Measurements from ENCODE around the gene DPYD.
A peak's percentile ranks its signal among the peaks of the same experiment; 100 is the strongest.

DPYD gene

GRCh38 chr1:97186381-97186780 is 734.5 kb downstream of the DPYD start:
- peak; percentile 9 for DNase-seq

DNA sequence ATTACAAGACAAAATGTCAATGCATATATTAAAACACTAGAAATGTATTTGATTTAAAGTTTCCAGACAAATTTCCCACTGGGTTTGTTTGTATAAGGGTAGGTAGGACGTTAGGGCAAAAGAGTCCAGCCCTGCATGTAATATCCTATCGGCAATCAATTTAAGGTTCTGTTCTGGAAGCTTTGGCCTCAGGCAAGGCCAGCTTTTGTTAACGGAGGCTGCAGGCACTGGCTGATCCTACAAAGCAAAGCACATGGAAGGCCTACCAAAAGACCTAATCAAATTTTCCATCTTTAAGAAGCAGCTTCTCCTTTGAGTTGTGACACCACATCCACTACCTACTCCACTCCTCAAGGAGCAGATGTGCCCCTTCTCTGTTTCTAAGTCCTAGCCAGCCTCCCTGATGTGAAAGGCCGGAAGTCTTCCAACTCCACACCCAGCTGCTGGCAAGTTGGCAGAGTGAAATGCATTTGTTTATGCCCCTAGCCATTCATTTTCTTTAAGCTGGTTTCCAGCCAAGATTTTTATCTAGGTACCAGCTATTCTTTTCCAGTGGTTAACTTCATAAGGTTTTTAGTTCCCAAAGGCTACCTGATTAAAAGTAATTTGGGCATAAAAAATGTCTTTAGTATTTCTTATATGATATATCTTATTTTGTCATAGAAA is 746.7 kb downstream of the DPYD start:
- DNase-seq: no peak

GRCh38 chr1:97170300-97170699 is 750.5 kb downstream of the DPYD start:
- no peak for DNase-seq

DNA sequence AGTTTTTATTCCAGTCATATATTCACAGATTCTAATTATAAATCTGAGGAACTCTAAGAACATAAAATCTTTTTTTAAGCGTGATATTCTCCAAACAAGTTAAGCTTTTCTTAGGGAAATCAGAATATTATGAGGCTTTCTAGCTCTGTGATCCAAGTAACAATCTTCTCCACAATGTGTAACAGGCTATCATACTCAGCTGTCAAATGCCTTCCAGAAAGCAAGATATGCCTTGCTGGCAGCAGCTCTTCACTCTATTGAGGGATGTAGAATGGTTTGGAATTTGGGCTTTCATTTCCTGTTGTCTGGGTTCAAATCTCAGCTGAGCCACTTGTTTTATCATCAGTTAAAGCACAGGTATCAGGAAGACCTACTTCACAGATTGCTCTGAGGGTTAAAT is 752.8 kb downstream of the DPYD start:
- DNase-seq: no peak

- no peak for DNase-seq
These were observed 753.6 kb downstream of the DPYD start for GRCh38 chr1:97167246-97167645.

DNA sequence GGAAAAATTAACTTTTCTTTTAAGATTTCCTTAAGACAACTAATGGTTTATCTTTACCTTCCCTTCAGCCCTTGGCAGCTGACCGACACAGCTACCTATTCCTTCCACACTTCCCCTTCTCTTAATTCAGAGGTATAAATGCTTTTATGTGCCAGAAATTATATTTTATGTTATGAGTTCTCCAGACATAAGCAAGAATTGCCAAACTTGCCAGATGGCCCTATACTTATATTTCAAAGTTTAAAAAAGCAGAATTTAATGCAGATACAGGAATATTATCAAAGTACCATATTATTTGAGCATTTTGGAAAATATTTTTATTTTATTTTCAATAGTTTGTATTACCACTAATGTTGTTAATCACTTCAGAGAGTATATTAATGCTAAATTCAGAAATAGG is 754.2 kb downstream of the DPYD start:
- no peak for DNase-seq

DNA sequence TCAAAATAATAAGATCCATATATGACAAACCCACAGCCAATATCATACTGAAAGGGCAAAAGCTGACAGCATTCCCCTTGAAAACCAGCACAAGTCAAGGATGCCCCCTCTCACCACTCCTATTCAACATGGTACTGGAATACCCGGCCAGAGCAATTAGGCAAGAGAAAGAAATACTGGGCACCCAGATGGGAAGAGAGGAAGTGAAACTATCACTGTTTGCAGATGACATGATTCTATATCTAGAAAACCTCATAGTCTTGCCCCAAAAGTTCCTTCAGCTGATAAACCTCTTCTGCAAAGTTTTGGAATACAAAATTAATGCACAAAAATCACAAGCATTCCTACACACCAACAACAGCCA is 756.6 kb downstream of the DPYD start:
- no peak for DNase-seq

DNA sequence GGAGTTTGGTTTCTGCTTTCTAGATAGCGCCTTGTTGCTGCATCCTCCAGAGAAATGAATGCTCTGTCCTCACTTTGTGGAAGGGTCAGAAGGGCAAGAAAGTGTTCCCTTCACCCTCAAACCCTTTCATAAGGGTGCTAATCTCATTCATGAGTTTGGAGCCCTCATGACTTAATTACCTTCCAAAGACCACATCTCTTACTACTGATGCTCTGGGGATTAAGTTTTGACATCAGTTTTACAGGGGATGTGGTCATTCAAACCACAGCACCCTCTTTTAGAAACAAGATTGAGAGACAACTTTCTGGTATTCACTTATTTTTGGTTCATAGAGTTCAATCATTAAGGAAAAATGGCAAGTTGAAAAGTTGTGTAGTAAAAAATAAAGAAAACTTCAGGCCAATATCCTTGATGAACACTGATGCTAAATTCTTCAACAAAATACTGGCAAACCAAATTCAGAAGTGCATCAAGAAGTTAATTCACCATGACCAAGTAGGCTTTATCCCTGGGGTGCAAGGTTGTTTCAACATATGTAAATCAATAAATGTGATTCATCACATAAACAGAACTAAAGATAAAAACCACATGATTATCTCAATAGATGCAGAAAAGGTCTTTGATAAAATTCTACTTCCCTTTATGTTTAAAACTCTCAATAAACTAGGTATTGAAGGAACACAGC is 757.1 kb downstream of the DPYD start:
- no peak for DNase-seq

- peak; percentile 11 for DNase-seq
These were observed 760.0 kb downstream of the DPYD start for GRCh38 chr1:97160818-97161217.

- no peak for DNase-seq
These were observed 761.5 kb downstream of the DPYD start for GRCh38 chr1:97159342-97159741.

- no peak for DNase-seq
These were observed 762.1 kb downstream of the DPYD start for GRCh38 chr1:97158691-97159096.

DNA sequence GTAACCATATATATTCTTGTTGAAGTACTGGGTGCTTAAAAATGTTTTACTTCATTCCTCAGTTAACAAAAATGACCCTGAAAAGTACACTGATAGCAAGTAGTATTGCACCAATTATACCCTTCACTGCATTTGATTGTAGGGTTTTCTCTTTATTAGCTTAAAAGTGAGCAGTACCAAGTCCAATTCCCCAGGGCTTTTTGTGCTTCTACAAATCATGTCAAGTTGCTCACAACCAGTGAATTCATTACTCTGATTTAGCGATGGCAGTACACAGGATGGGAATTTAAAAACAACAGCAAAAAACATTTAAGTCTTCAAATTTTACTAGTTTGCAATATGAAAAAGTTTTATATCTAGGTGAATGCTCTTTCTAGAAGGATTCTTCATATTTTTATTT is 762.8 kb downstream of the DPYD start:
- DNase-seq: no peak

- DNase-seq: no peak
These were observed 769.2 kb downstream of the DPYD start for GRCh38 chr1:97151651-97152050.

DNA sequence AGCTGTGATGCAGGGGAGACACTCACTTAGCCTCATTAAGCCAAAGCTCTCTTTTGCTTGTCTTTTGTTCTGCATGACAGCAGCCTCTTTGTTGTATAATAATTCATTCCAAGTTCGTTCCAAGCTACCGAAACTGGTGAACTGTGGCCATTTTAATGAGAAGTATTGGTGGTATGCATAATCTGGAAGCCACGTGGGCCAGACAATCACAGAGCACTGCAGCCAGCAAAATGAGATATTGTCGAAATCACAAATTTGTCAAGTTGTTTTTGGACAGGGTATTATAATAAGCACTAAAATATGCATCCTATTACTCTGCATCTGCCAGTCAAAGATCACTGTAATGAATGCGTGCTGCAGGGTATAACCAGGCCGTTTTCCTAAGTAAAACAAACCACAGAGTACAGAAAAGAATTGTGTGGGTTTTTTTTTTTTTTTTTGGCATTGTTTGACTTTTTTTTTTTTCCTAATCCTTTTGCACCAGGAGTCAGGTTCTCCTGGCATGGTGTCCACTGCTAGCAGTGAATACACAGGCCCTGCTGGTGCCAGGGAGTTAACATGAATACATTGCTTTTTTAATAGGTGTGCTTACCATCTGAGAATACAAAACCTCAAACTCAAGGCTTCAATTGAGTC is 775.4 kb downstream of the DPYD start:
- peak; percentile 86 for DNase-seq

DNA sequence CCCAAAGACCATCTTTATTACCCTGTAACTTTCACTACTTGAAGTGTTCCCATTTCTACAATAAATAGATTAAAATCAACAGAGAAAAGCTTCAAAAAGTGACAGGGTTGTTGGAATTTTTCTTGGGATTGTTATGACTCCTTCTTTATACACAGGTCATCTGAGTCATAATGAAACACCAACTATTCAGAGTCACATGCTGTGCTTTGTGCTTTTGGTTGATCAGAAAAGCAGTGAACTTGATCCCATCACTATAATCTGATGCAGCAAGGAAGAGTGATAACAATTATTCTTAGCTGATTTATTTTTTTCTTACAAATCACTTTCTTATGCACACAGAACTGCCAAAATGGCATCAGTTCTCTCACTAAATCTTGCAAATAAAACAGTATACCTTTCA is 776.3 kb downstream of the DPYD start:
- peak; percentile 55 for DNase-seq

DNA sequence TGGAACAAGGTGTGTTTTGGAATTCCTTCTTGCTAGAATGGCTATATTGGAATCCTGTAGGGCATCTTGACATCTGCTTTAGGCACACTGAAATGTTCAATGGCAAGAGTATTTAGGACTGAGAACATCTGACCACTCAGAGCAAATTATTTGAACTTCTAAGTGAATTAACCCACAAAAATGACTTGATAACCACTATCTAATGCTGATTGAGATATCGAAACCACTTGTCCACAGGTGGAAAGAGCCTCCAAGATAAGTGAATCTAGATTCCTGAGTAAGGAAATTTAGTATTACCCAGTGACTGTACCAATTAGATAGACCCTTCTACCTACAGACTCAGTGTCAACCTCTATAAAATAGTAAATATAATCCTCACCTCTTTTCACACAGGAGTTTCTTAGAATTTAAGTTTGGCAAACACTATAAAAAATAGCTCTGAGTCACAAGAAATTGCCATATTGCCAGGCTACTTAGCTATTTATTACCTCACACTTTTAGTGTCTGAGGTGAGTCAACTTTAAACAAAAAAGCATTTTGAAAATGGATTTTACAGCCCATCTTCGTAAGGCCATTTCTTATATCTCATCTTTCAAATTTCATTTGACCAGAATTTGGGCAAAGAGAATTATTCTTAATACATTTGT is 777.5 kb downstream of the DPYD start:
- no peak for DNase-seq

DNA sequence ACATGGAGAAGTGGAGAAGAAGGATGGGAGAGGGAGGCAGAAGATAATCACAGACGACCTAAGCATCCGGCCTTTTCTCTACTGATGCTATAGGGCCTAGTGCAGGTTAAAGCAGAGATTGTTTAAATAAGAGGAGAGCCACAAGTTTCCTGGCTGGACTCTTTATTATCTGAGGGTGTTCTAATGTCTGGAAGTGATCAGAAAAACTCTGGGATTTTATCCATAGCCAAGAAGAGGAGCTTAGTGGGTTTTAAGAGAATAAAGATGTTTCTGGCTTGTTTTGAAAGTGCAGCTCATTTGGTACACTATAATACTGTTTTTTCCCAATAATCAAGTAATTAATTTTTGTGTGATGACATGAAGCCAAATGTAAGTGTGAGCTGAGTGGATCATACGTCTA is 780.2 kb downstream of the DPYD start:
- DNase-seq: no peak

DNA sequence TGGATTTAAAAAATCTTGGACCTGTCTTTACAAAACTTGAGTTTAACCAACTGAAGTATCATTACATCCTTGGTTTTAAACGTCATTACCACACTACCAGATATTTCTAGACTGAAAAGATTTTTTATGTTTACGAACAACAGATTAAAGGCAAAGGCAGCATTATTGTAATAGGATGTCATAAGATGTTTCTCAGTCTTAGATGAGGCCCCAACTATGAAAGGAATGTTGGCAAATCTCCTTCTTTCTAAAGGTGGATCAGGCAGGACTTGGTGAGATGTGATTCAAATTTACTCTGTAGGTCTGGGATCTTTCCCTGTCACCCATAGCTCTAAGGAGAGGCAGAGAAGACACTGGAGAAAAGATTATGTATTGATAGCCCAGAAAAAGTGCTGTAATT is 781.3 kb downstream of the DPYD start:
- DNase-seq: peak; percentile 36

DNA sequence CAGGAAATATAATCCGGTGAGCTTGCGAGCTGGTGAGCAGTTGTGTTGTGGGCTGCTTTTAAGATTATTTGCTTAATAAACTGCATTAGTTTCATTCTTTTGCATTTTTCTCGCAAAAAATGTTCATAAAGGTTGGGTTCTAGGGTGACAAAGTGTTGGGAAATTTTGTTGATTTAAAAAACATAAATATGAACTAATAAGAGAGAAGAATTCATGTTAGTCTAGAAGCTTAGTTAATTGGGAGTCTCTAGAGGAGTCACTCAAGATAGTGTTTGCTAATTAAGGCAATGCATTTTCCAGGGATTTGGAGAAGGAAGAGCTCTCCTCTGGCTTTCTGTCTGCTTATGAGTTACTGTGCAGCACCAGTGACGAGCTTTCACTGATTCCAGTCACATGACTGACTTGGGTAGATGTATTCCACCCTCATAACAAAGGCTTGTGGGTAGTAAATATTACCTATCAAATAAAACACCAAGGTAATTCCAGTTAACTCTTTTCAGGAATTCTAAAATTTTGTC is 782.3 kb downstream of the DPYD start:
- DNase-seq: no peak

DNA sequence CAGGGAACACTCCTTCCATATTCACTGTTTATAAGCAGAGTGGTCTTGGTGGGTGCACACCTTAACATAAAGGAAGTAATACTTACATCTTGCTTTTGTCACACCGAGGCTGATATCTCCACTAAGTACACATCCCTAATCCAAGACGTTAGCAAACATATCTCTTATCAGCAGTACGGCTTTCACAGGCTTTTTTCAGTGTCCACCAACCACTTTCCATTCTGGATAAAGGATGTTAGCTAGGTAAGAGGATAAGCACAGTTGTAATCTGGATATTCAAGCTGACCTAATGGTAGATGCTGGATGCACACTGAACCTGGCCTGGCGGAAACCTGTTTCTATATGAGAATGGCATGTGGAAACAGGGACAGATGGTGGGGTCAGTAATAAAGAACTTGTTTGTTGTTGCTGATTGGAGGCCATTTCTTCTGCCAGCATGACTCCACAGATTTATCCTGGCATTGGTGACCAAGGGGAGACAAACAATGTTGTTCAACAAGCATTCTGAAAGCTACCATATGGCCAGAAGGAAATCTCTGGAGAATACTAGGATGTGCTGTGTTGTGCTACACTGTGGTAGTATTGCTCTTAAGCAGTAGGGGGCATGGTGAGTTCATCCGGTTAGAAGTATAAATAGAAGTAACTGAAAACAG is 782.8 kb downstream of the DPYD start:
- DNase-seq: peak; percentile 82

DNA sequence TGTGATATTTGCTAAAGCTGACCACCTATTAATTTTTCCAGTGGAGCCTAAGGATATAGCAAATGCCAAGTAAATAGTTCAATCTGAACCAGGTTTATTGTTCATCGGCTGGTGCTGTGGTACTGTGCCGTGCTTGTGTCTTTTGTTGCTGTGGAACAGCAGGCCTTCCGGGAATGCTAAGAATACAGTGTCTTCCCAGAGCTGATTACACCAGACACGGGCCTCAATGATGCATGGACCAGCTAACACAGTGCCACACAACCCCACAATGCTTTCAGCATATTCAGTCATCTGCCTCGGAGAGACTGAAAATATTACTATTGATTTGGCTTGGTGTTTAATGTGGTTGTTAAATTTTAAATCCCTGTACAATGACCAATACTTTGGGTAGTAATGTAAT is 783.8 kb downstream of the DPYD start:
- no peak for DNase-seq

- no peak for DNase-seq
These were observed 784.9 kb downstream of the DPYD start for GRCh38 chr1:97135972-97136371.

DNA sequence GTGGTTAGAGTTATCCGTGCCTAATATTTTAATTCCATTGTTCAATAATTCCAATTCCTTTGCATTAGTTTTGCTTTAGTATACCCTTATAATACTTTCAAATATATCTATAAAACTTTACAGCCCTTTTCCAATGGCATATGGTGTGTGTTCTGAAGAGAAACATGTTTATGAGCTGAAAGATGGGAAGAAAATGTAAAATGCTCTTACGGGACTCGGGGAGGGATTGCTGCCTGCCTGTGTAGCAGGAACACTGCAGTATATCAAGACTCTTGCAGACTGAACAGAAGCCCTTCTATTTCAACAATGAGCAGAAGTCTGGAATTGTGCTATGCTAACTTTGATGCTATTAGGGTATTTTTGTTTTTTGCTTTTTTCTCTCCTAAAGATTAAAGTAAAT is 792.4 kb downstream of the DPYD start:
- DNase-seq: no peak

All from fibroblast of skin of scalp (primary cell).